Activated effector memory CD4-positive, alpha-beta T cell treated with anti-CD3 and anti-CD28 coated beads, Interleukin-2, amount 50 U/mL, for 16 hours (primary cell): ENCODE results near the gene CALHM5.
"Not testable (repeated sequence)": the region's sequence is repeated elsewhere in the genome, so short reads cannot be mapped to it uniquely, and the experiment has no call there.

Experiments used
- DNase-seq: peaks from one replicate; pipeline ENCODE4 v3.0.0-alpha.2; 2020

CALHM5 gene

GRCh38 chr6:116511424-116512110, at the start of gene CALHM5:
Gene CALHM5, plus strand, starts transcription at chr6:116511639. Its CDS starts 58 bp downstream, at chr6:116511697.
- no peak for DNase-seq

DNA sequence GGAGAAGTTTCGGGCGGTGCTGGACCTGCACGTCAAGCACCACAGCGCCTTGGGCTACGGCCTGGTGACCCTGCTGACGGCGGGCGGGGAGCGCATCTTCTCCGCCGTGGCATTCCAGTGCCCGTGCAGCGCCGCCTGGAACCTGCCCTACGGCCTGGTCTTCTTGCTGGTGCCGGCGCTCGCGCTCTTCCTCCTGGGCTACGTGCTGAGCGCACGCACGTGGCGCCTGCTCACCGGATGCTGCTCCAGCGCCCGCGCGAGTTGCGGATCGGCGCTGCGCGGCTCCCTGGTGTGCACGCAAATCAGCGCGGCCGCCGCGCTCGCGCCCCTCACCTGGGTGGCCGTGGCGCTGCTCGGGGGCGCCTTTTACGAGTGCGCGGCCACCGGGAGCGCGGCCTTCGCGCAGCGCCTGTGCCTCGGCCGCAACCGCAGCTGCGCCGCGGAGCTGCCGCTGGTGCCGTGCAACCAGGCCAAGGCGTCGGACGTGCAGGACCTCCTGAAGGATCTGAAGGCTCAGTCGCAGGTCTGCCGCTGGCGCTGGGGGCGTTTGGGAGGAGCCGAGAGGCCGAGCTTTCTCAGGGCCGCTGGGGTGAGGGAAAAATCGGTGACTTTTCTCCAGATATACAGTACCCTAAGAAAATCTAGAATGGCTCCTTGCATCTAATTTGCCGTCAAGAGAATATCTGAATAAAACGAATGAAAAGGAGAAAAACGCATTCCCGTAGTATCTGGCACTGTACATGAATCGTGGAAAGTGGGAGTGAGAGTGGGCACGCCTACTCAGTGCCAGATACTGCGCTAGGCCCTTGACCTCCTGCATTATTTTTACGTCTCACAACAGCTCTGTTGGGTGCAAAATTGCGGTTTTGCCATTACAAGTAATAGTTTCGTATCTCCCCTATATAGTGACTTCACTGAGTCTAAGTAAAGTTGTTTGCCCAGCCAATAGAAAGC, 49.2 kb upstream of the CALHM5 start:
- DNase-seq = peak; percentile 69

DNA sequence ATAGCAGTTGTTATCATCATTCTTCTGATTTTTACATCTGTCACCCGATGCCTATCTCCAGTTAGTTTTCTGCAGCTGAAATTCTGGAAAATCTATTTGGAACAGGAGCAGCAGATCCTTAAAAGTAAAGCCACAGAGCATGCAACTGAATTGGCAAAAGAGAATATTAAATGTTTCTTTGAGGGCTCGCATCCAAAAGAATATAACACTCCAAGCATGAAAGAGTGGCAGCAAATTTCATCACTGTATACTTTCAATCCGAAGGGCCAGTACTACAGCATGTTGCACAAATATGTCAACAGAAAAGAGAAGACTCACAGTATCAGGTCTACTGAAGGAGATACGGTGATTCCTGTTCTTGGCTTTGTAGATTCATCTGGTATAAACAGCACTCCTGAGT, 48.1 kb upstream of the CALHM5 start:
- DNase-seq = no peak

DNA sequence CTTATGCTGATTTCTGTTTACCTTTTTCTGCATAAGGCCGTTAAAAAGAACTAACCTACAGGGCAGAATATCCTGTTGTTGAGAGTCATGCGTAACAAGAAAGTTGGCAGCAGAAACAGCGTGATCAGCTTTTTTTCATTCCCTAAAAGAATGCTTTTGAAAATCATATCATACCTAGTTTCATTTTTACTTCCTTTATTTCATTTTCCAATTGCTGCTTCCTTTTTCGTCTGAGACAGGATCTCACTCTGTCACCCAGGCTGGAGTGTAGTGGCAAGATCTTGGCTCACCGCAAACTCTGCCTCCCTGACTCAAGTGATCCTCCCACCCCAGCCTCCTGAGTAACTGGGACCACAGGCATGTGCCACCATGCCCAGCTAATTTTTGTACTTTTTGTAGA, 46.2 kb upstream of the CALHM5 start:
- no peak for DNase-seq

GRCh38 chr6:116467096-116467495, 44.3 kb upstream of the CALHM5 start:
- no peak for DNase-seq

GRCh38 chr6:116467514-116467913, 43.9 kb upstream of the CALHM5 start:
- no peak for DNase-seq

- no peak for DNase-seq
Observed at GRCh38 chr6:116468293-116468692, 43.1 kb upstream of the CALHM5 start.

- DNase-seq = no peak
Observed at GRCh38 chr6:116471531-116471930, 39.9 kb upstream of the CALHM5 start.

- DNase-seq = no peak
Observed at GRCh38 chr6:116472706-116473105, 38.7 kb upstream of the CALHM5 start.

DNA sequence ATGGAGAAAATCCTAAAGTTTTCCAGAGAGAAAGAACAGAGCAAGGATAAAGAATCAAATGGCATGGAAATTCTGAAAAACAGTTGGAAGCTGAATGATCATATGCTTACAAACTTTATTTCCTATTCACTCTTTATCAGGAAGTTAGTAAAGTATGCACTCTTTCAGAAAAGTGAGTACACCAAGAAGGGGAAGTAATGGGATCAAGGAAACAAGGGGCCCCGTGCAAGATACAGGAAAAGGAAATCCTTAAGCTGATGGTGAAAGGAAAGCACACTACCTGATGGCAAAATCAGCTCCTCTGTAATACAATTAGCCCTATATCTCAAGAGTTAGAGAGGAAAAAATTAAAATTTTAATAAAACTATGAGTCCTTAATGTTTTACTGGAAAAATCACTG, 36.3 kb upstream of the CALHM5 start:
- DNase-seq = no peak

DNA sequence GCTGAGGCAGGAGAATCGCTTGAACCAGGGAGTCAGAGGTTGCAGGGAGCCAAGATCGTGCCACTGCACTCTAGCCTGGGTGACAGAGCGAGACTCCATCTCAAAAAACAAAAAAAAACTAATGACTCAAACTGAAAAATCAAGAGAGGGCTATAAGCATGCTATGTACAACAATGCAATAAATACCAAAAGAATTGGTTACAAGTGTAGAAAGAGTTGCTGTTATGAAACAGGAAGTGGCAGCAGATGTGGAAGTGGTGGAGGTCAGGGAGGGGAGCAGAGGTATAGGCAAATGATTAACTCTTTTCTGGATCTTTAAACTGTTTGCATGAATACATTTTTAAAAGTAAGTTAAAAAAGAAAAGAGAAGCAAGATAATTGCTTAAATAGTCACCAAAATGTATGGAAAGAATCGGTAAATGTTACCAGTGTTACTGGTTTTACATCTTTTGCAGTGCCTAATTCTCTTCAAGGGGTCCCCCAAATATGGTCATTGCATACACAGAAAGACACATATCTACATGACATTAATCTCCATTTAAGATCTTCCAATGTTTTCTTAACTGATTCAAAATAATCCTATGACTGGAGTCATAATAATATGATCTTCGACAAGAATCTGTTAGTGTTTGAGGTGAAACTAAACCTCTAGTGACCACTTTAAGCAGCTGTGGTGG, 35.3 kb upstream of the CALHM5 start:
- no peak for DNase-seq

- DNase-seq = no peak
Observed at GRCh38 chr6:116482780-116483179, 28.7 kb upstream of the CALHM5 start.

GRCh38 chr6:116483616-116484015, 27.8 kb upstream of the CALHM5 start:
- no peak for DNase-seq

DNA sequence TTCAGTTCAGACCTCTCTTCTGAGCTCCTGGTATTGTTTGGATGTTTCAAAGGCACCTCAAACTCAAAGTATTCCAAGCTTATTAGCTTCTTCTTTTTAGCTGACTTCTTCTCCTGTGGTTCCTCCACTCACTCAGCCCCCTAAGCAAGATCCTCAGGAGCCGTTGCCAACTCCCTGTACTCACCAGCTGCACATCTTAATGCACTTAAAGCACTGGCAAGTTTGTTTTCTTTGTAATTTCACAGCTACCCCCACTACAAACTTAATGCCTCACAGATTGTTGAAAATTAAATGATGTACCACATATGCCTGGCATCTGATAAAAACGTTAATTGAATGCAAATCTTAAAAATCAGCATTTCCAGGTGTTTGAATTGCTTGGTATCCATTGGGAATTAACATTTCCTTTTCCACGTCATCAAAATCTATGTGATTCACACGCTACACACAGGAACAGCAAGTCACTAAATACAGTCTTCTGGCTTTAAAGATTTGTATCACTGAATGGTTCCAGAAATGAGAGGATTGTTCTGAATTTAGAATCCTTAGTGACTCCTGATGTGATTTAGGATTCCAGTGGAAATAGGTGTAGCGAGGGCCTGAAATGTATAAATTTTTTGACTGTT, 25.8 kb upstream of the CALHM5 start:
- no peak for DNase-seq

DNA sequence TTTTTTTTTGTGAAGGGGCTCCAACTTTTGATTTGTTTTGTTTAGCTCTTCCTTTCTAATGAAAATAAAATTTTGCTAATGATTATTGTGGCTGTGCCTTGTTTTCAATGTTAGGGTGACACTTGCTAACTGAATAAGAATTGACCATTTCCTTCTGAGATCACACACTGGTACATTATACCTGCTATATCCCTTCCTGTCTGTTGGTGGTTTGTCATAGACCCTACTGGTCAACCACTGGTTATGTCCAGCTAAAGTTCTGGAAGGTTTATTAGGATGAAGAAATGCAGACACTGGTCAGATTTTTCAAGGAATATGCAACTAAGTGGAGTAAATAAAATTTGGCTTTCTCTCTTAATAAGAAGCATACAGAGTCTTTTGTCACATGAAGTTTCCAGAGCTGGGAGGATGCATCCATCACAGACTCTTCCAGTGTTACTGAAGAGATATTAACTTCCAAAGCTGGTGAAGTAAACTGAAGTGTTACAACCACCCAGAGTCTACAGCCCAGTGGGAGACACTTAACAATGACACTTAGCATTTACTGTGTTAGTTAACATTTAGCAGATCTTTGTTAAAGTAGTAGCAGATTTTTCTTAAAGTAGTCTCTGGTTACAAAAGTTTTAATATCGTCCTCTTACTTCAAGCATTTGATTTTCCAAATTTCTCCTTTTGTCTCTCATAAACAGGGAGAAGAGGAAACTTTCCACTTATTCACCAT, 19.7 kb upstream of the CALHM5 start:
- no peak for DNase-seq

DNA sequence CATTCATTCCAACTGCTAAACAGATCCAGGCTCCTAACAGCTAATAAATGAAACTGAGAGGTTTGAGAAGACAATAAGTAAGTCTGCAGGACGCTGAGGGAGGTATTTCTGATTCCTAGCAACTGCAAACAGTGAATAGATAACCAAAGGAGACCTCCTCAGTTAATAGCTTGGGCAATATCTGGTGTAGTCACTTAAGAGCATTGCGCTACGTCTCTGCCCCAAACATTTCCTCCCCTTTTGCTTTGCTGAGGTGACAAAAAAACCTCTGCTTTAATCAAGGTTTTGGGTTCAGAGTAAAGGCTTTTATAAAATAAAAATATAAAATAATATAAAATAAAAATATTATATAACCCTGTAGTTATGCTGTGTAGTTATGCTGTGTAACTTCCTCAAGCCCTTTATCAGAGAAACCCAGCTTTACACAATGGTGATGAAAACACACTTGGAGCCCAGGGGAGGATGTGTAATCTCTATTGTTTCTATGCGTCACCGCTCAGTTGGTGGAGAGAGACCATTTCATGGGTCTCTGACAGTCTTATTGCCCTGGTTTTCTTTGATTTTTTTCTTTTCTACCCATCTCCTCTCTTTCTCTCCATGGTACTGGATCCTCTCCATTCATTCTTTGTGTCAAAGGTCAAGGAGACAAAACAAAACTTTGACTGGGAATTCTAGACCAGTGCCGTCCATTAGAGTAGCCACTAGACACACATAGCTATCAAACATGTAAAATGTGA, 18.9 kb upstream of the CALHM5 start:
- DNase-seq = no peak

GRCh38 chr6:116495161-116495560, 16.3 kb upstream of the CALHM5 start:
- DNase-seq = not testable (repeated sequence)

DNA sequence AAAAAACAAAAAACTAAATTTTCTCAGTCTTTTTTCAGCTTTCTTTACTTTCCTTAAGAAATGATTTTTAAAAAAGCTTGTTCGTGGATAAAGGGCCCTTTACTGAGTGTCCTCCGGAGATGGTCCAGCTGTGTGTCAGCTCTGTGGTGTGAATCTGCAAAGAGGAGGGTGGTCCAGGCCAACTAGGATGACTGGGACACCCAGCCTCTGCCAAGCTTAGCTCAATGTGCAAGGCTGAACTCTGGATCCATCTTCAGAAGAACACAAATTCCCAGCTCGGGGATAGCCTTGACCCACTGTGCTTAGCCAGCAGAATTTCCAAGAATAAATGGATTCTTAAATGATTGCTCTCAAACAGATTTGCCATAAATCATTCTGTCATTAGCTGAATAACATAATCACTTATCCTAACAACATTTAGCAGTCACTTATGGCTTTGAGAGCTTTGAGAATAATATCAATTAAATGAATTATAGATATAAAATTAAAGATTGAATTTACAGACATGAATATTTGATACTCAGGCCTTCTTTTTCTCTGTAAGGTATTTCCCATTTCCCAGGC, 14.2 kb upstream of the CALHM5 start:
- DNase-seq = no peak

DNA sequence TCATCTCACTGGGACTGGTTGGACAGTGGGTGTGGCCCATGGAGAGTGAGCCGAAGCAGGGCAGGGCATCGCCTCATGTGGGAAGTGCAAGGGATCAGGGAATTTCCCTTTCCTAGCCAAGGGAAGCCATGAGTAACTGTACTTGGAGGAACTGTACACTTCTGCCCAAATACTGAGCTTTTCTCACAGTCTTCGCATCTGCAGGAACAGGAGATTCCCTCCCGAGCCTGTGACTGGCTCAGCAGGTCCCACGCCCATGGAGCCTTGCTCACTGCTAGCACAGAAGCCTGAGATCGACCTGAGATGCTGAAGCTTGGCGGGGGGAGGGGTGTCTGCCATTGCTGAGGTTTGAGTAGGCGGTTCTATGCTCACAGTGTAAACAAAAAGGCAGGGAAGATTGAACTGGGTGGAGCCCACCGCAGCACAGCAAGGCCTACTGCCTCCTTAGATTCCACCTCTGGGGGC, 10.4 kb upstream of the CALHM5 start:
- no peak for DNase-seq

GRCh38 chr6:116507324-116507723, 4.1 kb upstream of the CALHM5 start:
- DNase-seq = no peak

- no peak for DNase-seq
Observed at GRCh38 chr6:116508527-116508926, 2.9 kb upstream of the CALHM5 start.
